Hepatocyte (in vitro differentiated cells): ENCODE results near the gene C5orf58.

ENCODE experiments used
- EZH2 ChIP-seq: fragments of 200-600 bp; sonication (generic); IDR thresholded peaks from 2 replicates; pipeline ENCODE4 v1.6.1; 2016; ENCODE audit warnings: antibody characterized with exemption, mild to moderate bottlenecking, borderline replicate concordance
- EZH2phosphoT487 ChIP-seq: fragments of 200-600 bp; sonication (generic); IDR thresholded peaks from one replicate; pipeline ENCODE4 v1.6.1; 2018; ENCODE audit warnings: antibody characterized with exemption, mild to moderate bottlenecking, low read depth, moderate library complexity; ENCODE audit not compliant: unreplicated experiment, severe bottlenecking
- TF ChIP-seq, protein P1 (sequence below): fragments of 200-600 bp; sonication (generic); IDR thresholded peaks from 2 replicates; pipeline ENCODE4 v1.5.1; 2016; ENCODE audit warnings: antibody characterized with exemption, mild to moderate bottlenecking; ENCODE audit not compliant: poor library complexity

- TF ChIP-seq EZH2phosphoT487 = no peak
- TF ChIP-seq, protein P1, sequence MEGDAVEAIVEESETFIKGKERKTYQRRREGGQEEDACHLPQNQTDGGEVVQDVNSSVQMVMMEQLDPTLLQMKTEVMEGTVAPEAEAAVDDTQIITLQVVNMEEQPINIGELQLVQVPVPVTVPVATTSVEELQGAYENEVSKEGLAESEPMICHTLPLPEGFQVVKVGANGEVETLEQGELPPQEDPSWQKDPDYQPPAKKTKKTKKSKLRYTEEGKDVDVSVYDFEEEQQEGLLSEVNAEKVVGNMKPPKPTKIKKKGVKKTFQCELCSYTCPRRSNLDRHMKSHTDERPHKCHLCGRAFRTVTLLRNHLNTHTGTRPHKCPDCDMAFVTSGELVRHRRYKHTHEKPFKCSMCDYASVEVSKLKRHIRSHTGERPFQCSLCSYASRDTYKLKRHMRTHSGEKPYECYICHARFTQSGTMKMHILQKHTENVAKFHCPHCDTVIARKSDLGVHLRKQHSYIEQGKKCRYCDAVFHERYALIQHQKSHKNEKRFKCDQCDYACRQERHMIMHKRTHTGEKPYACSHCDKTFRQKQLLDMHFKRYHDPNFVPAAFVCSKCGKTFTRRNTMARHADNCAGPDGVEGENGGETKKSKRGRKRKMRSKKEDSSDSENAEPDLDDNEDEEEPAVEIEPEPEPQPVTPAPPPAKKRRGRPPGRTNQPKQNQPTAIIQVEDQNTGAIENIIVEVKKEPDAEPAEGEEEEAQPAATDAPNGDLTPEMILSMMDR = no peak
- TF ChIP-seq EZH2 = no peak
Measured at GRCh38 chr5:170226129-170226615, 6.6 kb upstream of the C5orf58 start.
